GM23338 (cell line): ENCODE data around the gene ISG15. TPM values are rescaled to one million over a fixed set of nuclear protein-coding genes. Genes with fewer than 3 reads are reported as not detected.
"Not testable (repeated sequence)": the region's sequence is repeated elsewhere in the genome, so short reads cannot be mapped to it uniquely, and the experiment has no call there.

Experiments used
- ATAC-seq: fragments of 200-7000 bp; cut with Tn5 transposase; 3 replicates; pipeline ENCODE4 v1.9.1; 2020
- DNase-seq: peaks from one replicate; pipeline ENCODE4 v3.0.0-alpha.2; 2015; ENCODE audit warnings: low spot score
- H2AFZ ChIP-seq: fragments of 200-600 bp; sonication (generic); 2 replicates; pipeline ENCODE4 v1.8.0; 2016; ENCODE audit warnings: antibody characterized with exemption, mild to moderate bottlenecking, moderate library complexity
- H3F3A ChIP-seq: fragments of 200-600 bp; sonication (generic); replicated peaks from 2 replicates; pipeline ENCODE4 v1.8.0; 2017; ENCODE audit warnings: antibody characterized with exemption, mixed run types, low read depth
- H3K27ac ChIP-seq: fragments of 200-600 bp; sonication (generic); 2 replicates; pipeline ENCODE4 v1.6.1; 2016; ENCODE audit warnings: low read depth
- H3K27me3 ChIP-seq: fragments of 200-600 bp; sonication (generic); 2 replicates; pipeline ENCODE4 v1.8.0; 2016; ENCODE audit warnings: mild to moderate bottlenecking, mixed run types, moderate library complexity; ENCODE audit not compliant: insufficient read depth
- H3K36me3 ChIP-seq: fragments of 200-600 bp; sonication (generic); 2 replicates; pipeline ENCODE4 v1.8.0; 2016; ENCODE audit warnings: mild to moderate bottlenecking; ENCODE audit not compliant: insufficient read depth
- H3K4me1 ChIP-seq: fragments of 200-600 bp; sonication (generic); 2 replicates; pipeline ENCODE4 v1.8.0; 2016; ENCODE audit warnings: mild to moderate bottlenecking, moderate library complexity; ENCODE audit not compliant: insufficient read depth
- H3K4me2 ChIP-seq: fragments of 200-600 bp; sonication (generic); 2 replicates; pipeline ENCODE4 v1.7.1; 2017; ENCODE audit warnings: mixed run types
- H3K4me3 ChIP-seq: fragments of 200-600 bp; sonication (generic); 2 replicates; pipeline ENCODE4 v1.6.1; 2016; ENCODE audit warnings: mixed run types
- H3K79me2 ChIP-seq: fragments of 200-600 bp; sonication (generic); replicated peaks from 2 replicates; pipeline ENCODE4 v1.8.0; 2017; ENCODE audit warnings: mild to moderate bottlenecking; ENCODE audit not compliant: insufficient read depth
- H3K9me2 ChIP-seq: fragments of 200-600 bp; sonication (generic); 2 replicates; pipeline ENCODE4 v1.8.0; 2017; ENCODE audit not compliant: insufficient read depth
- H4K20me1 ChIP-seq: fragments of 200-600 bp; sonication (generic); replicated peaks from 2 replicates; pipeline ENCODE4 v1.8.0; 2017; ENCODE audit warnings: mild to moderate bottlenecking; ENCODE audit not compliant: insufficient read depth
- H3K27ac Mint-ChIP-seq: 2 replicates; pipeline ENCODE4 v1.8.0; 2020; ENCODE audit warnings: inconsistent platforms, mild to moderate bottlenecking, moderate library complexity, mixed read lengths
- H3K27me3 Mint-ChIP-seq: 3 replicates; pipeline ENCODE4 v1.8.0; 2022; ENCODE audit warnings: low read depth, mild to moderate bottlenecking, moderate library complexity, mixed read lengths, inconsistent platforms; ENCODE audit not compliant: insufficient read depth, poor library complexity
- H3K36me3 Mint-ChIP-seq: 3 replicates; pipeline ENCODE4 v1.8.0; 2021; ENCODE audit warnings: low read depth, mild to moderate bottlenecking, inconsistent platforms, moderate library complexity, mixed read lengths
- H3K4me1 Mint-ChIP-seq: 3 replicates; pipeline ENCODE4 v1.8.0; 2020; ENCODE audit warnings: mild to moderate bottlenecking, inconsistent platforms, mixed read lengths
- H3K4me3 Mint-ChIP-seq: 3 replicates; pipeline ENCODE4 v1.8.0; 2021; ENCODE audit warnings: moderate library complexity, mild to moderate bottlenecking, inconsistent platforms, mixed read lengths
- H3K9me3 Mint-ChIP-seq: 3 replicates; pipeline ENCODE4 v1.8.0; 2020; ENCODE audit warnings: moderate library complexity, mild to moderate bottlenecking, inconsistent platforms, mixed read lengths
- NANOG ChIP-seq: IDR thresholded peaks from 2 replicates; pipeline ENCODE4 v1.6.1; 2016; ENCODE audit warnings: antibody characterized with exemption, borderline replicate concordance
- POLR2AphosphoS5 ChIP-seq: IDR thresholded peaks from 2 replicates; pipeline ENCODE4 v1.6.1; 2016; ENCODE audit warnings: antibody characterized with exemption, low read depth
- REST ChIP-seq: IDR thresholded peaks from one replicate; pipeline ENCODE4 v1.6.1; 2018; ENCODE audit warnings: antibody characterized with exemption; ENCODE audit not compliant: unreplicated experiment
- ZNF114 ChIP-seq: fragments of 250-450 bp; sonication (Bioruptor Pico); IDR thresholded peaks from 2 replicates; pipeline ENCODE4 v1.5.0; 2020; ENCODE audit warnings: mild to moderate bottlenecking, moderate library complexity
- polyA plus RNA-seq: library from polyadenylated mRNA; unstranded; fragments of >200 nt; fragmentation: Nextera tagmentation; extraction: Ambion mirVana; gene quantifications from 2 replicates; pipeline ENCODE4 v1.2.1, GENCODE V29; 2016
- total RNA-seq: library from RNA; depleted of rRNA; stranded (reverse); fragments of >200 nt; shearing (Covaris generic); gene quantifications from 2 replicates; pipeline ENCODE4 v1.2.3, GENCODE V29; 2014
- TF ChIP-seq, protein P1 (sequence below): fragments of 250-450 bp; sonication (Bioruptor Pico); IDR thresholded peaks from 2 replicates; pipeline ENCODE4 v1.5.0; 2020; ENCODE audit warnings: mild to moderate bottlenecking, moderate library complexity

ISG15 gene
- total and polyA plus RNA-seq, 2 experiments from 2014 or later = 52.9 to 101 TPM

GRCh38 chr1:1027791-1028190 lies 14.5 kb downstream of the ISG15 start (continued):
- TF ChIP-seq REST (no peak), ZNF114 (CRISPR knock-in tag) (no peak)

DNA sequence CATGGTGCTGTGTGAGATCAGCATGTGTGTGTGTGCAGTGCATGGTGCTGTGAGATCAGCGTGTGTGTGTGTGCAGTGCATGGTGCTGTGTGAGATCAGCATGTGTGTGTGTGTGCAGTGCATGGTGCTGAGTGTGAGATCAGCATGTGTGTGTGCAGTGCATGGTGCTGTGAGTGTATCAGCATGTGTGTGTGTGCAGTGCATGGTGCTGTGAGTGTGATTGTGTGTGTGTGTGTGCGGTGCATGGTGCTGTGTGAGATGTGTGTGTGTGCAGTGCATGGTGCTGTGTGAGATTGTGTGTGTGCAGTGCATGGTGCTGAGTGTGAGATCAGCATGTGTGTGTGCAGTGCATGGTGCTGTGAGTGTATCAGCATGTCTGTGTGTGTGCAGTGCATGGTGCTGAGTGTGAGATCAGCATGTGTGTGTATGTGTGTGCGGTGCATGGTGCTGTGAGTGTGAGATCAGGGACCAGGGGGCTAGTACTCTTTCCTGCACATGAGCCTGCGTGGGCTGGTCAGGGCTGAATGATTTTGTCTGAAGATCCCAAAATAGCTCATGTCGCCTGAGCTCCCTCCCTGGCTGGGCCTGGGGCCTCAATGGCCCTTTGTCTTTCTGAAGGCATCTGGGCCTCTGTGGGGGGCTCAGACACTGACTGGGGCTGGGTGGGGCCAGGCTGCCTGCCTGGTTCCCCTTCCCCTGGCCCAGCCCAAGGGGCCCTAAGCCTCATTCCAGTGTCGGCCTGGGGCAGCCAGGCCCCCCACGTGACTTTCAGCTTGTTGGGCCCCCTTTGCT lies 17.8 kb downstream of the ISG15 start:
- not testable (repeated sequence) for H3K4me3 Mint-ChIP-seq, DNase-seq, H3K27ac Mint-ChIP-seq, H3K36me3 Mint-ChIP-seq, H3K36me3 ChIP-seq, H4K20me1 ChIP-seq, H3K9me3 Mint-ChIP-seq, H3K9me2 ChIP-seq, H3K27ac ChIP-seq, H3K4me1 ChIP-seq, H3K4me2 ChIP-seq, H3K4me3 ChIP-seq, H2AFZ ChIP-seq, H3F3A ChIP-seq, H3K79me2 ChIP-seq
- H3K27me3 ChIP-seq = peaks cover 20% of the 10 kb centered on the region
- peak; percentile 6 for ATAC-seq
- Mint-ChIP-seq H3K27me3 (peaks cover 29% of the 10 kb centered on the region), H3K4me1 (peaks cover 10% of the 10 kb centered on the region)

DNA sequence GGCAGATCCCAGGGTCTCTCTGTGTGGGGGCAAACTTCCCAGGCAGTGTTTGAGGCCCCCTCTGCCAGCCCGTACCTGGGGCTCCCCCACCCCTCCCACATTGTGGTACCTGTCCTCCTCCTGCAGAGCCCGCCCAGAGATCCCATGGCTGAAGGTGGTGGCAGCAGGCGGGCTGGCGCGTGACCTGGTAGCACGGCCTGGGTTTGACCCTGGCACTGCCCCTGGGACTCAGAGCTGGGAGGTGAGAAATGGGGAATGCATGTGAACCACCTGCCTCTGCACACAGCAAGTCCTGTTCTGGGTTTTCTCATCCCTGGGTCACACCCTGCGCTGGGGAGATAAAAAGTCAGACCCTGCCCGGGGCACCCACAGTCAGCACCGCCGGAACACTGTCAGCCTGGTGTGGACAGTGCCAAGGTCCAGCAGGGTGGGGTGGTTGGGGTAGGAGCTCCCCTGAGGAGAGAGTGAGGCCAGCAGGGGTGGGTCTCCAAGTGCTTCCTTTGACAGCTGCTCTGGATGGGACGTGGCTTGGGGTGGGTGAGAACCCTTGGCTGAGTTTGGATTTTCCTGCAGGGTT lies 18.4 kb downstream of the ISG15 start:
- H3K4me1 Mint-ChIP-seq = peaks cover 9% of the 10 kb centered on the region; the same call in 2 of the 3 replicates
- no peak overlapping the region for H3K27ac Mint-ChIP-seq
- H3K9me3 Mint-ChIP-seq = no peaks in the 10 kb centered on the region; the same call in 2 of the 3 replicates
- H3K4me3 ChIP-seq = no peak overlapping the region
- DNase-seq = no peak
- no peak overlapping the region for H3K27ac ChIP-seq
- H3K27me3 ChIP-seq = peaks cover 27% of the 10 kb centered on the region
- peaks cover 5% of the 10 kb centered on the region; the same call in 1 of the 2 replicates for H3K4me1 ChIP-seq
- no peaks in the 10 kb centered on the region for H3K9me2 ChIP-seq
- no peaks in the 10 kb centered on the region for H3F3A ChIP-seq
- no peaks in the 10 kb centered on the region for H3K36me3 ChIP-seq
- no peak overlapping the region; the same call in 1 of the 2 replicates for H3K4me2 ChIP-seq
- H4K20me1 ChIP-seq = peaks cover 16% of the 10 kb centered on the region
- H2AFZ ChIP-seq = no peak overlapping the region
- peaks cover 30% of the 10 kb centered on the region for H3K27me3 Mint-ChIP-seq
- peaks cover 9% of the 10 kb centered on the region; the same call in 2 of the 3 replicates for H3K36me3 Mint-ChIP-seq
- no peak for TF ChIP-seq ZNF114 (CRISPR knock-in tag)
- no peak for TF ChIP-seq POLR2AphosphoS5
- TF ChIP-seq NANOG = no peak
- TF ChIP-seq, protein P1, sequence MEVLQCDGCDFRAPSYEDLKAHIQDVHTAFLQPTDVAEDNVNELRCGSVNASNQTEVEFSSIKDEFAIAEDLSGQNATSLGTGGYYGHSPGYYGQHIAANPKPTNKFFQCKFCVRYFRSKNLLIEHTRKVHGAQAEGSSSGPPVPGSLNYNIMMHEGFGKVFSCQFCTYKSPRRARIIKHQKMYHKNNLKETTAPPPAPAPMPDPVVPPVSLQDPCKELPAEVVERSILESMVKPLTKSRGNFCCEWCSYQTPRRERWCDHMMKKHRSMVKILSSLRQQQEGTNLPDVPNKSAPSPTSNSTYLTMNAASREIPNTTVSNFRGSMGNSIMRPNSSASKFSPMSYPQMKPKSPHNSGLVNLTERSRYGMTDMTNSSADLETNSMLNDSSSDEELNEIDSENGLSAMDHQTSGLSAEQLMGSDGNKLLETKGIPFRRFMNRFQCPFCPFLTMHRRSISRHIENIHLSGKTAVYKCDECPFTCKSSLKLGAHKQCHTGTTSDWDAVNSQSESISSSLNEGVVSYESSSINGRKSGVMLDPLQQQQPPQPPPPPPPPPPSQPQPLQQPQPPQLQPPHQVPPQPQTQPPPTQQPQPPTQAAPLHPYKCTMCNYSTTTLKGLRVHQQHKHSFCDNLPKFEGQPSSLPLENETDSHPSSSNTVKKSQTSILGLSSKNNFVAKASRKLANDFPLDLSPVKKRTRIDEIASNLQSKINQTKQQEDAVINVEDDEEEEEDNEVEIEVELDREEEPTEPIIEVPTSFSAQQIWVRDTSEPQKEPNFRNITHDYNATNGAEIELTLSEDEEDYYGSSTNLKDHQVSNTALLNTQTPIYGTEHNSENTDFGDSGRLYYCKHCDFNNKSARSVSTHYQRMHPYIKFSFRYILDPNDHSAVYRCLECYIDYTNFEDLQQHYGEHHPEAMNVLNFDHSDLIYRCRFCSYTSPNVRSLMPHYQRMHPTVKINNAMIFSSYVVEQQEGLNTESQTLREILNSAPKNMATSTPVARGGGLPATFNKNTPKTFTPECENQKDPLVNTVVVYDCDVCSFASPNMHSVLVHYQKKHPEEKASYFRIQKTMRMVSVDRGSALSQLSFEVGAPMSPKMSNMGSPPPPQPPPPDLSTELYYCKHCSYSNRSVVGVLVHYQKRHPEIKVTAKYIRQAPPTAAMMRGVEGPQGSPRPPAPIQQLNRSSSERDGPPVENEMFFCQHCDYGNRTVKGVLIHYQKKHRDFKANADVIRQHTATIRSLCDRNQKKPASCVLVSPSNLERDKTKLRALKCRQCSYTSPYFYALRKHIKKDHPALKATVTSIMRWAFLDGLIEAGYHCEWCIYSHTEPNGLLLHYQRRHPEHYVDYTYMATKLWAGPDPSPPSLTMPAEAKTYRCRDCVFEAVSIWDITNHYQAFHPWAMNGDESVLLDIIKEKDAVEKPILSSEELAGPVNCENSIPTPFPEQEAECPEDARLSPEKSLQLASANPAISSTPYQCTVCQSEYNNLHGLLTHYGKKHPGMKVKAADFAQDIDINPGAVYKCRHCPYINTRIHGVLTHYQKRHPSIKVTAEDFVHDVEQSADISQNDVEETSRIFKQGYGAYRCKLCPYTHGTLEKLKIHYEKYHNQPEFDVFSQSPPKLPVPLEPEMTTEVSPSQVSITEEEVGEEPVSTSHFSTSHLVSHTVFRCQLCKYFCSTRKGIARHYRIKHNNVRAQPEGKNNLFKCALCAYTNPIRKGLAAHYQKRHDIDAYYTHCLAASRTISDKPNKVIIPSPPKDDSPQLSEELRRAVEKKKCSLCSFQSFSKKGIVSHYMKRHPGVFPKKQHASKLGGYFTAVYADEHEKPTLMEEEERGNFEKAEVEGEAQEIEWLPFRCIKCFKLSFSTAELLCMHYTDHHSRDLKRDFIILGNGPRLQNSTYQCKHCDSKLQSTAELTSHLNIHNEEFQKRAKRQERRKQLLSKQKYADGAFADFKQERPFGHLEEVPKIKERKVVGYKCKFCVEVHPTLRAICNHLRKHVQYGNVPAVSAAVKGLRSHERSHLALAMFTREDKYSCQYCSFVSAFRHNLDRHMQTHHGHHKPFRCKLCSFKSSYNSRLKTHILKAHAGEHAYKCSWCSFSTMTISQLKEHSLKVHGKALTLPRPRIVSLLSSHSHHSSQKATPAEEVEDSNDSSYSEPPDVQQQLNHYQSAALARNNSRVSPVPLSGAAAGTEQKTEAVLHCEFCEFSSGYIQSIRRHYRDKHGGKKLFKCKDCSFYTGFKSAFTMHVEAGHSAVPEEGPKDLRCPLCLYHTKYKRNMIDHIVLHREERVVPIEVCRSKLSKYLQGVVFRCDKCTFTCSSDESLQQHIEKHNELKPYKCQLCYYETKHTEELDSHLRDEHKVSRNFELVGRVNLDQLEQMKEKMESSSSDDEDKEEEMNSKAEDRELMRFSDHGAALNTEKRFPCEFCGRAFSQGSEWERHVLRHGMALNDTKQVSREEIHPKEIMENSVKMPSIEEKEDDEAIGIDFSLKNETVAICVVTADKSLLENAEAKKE (CRISPR knock-in tag) = no peak
- ATAC-seq = no peak
- peak overlapping the region; percentile 63; the same call in 2 of the 3 replicates for H3K4me3 Mint-ChIP-seq
- no peaks in the 10 kb centered on the region for H3K79me2 ChIP-seq
